Cerebellar nuclear complex (tissue), 1 donor: ENCODE measurements around the gene FAM43B.

Experiments used
- DNase-seq, 2 experiments: peaks; one replicate each; lab custom pipeline; 2025; lab: John Stamatoyannopoulos, UW

FAM43B gene

DNA sequence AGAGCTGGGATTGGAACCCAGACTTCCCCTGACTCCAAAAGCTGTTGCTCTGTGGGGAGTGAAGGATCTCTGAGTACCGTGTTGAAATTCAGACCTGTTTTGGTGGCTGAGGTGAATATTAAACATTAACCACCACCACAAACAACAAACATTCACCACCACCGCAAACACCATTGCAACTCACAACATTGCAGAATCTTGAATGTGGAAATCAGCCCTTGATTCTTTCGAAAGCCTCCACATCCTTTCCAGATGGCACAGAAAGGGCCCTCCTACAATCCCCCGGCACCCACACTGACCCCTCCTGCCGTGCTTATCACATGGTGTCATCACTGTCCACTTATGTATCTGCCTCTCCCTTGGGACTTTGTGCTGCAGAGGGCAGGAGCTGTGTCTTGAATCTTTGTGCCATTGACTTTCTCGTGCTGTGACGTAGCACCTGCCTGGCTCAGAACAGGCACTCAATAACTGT is 38.0 kb downstream of the FAM43B start:
- no peak for DNase-seq

- DNase-seq, result no peak
These were observed 41.4 kb downstream of the FAM43B start for GRCh38 chr1:20593756-20594155.

DNA sequence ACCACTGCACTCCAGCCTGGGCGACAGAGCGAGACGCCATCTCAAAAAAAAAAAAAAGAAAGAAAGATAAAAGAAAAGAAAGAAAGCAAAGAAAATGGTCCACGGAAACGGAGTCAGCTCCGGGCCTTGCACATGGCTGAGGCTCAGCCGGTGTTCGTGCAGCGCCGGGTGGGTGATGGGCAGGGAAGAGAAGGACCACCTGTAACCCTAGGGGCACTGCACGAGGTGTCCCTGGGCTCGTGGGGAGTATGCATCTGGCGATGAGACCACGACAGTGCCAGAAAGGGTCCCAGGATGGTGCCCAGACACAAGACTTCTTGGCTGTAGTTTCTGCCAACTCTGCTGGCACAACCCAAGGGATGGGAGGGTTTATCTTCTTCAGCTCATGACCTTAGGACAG is 42.4 kb downstream of the FAM43B start:
- DNase-seq, result no peak

DNA sequence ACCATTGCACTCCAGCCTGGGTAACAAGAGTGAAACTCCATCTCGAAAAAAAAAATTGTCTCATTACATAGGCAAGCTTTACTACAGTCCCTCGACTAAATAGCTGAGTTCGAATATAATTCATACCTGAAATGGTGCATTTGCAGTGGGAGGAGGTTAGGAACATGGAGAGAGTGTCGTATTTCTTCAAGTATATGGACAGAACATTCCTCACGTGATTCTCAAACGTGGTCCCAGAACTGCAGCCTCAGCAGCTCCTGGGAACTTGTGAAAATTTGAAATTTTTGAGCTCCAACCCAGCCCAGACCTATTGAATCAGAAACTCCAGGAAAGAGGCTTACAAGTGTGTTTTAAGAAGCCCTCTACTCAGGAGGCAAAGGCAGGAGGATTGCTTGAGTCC is 43.7 kb downstream of the FAM43B start:
- DNase-seq, result no peak

DNA sequence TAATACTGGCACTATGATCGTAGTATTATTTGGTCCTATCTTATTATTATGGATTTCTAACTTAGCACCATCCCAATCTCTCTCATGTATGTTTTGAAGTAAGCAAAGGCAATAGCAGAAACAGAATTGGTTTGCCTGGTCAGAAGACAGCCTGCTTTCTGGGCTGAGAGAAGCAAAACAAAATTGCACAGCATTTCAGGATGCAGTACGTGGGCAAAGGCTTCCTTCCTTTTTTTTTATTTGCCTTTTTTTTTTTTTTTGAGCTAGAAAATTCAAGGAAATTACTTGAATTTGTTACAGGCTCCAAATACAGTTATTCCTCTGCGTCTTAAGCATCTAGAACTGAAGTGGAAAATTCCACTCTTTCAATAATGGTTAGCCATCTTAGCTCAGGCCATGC is 45.3 kb downstream of the FAM43B start:
- no peak for DNase-seq

- no peak for DNase-seq
These were observed 47.8 kb downstream of the FAM43B start for GRCh38 chr1:20600156-20600555.

GRCh38 chr1:20601129-20601825 is 48.9 kb downstream of the FAM43B start:
- no peak for DNase-seq

- DNase-seq, result no peak
These were observed 50.6 kb downstream of the FAM43B start for GRCh38 chr1:20602851-20603450.

GRCh38 chr1:20603504-20604464 is 51.4 kb downstream of the FAM43B start:
- DNase-seq, result no peak
